D721Med (cell line): ENCODE measurements around the gene CBL.

Experiments
- DNase-seq: peaks from one replicate; pipeline ENCODE4 v3.0.0; 2011; ENCODE audit warnings: low spot score; ENCODE audit not compliant: insufficient read length
- FAIRE-seq: peaks from 2 replicates; lab custom pipeline; 2011; peaks lifted over from hg19 to GRCh38; lab: Jason Lieb, UNC
- CTCF ChIP-seq: IDR thresholded peaks from 2 replicates; pipeline ENCODE4 v1.5.1; 2012; ENCODE audit warnings: mild to moderate bottlenecking, control low read depth; ENCODE audit not compliant: insufficient read depth; ENCODE audit errors: missing control alignments

Gene CBL

GRCh38 chr11:119267645-119268044 lies 61.5 kb downstream of the CBL start:
- FAIRE-seq (no peak), DNase-seq (no peak)
- TF ChIP-seq CTCF, result no peak

GRCh38 chr11:119273721-119274120 lies 67.6 kb downstream of the CBL start:
- FAIRE-seq, result no peak

GRCh38 chr11:119277660-119278059 lies 71.5 kb downstream of the CBL start:
- DNase-seq (no peak), FAIRE-seq (no peak)
- no peak for TF ChIP-seq CTCF

More at GRCh38 chr11:119273721-119274120, 67.6 kb downstream of the CBL start:
- DNase-seq, result no peak
- TF ChIP-seq CTCF, result no peak

GRCh38 chr11:119282495-119282894 lies 76.4 kb downstream of the CBL start:
- FAIRE-seq, result no peak
- no peak for TF ChIP-seq CTCF
- no peak for DNase-seq

- TF ChIP-seq CTCF, result peak; percentile 51
These were observed 78.4 kb downstream of the CBL start for GRCh38 chr11:119284344-119285157.

GRCh38 chr11:119285431-119285830 lies 79.3 kb downstream of the CBL start:
- TF ChIP-seq CTCF, result no peak
- FAIRE-seq (no peak), DNase-seq (no peak)

More at GRCh38 chr11:119284344-119285157, 78.4 kb downstream of the CBL start:
- FAIRE-seq (no peak), DNase-seq (no peak)

GRCh38 chr11:119288219-119288618 lies 82.1 kb downstream of the CBL start:
- FAIRE-seq, result no peak
- no peak for TF ChIP-seq CTCF
- no peak for DNase-seq
